Choroid plexus epithelial cell (primary cell): Measurements from ENCODE around the gene XXYLT1.

Experiments used
- DNase-seq: peaks from one replicate; pipeline ENCODE4 v3.0.0-alpha.2; 2010; ENCODE audit warnings: low read depth
- H3K4me3 ChIP-seq: 2 replicates; pipeline ENCODE4 v1.5.1; 2011; ENCODE audit warnings: low read depth, mild to moderate bottlenecking, control low read depth, low read length, moderate library complexity
- CTCF ChIP-seq: conservative IDR thresholded peaks from 2 replicates; pipeline ENCODE4 v1.5.1; 2011; ENCODE audit warnings: low read depth, mild to moderate bottlenecking, control low read depth, inconsistent platforms, low read length, moderate library complexity

Gene XXYLT1

GRCh38 chr3:195185583-195185982, 85.4 kb downstream of the XXYLT1 start:
- DNase-seq = no peak
- TF ChIP-seq CTCF = no peak
- no peak overlapping the region for H3K4me3 ChIP-seq

DNA sequence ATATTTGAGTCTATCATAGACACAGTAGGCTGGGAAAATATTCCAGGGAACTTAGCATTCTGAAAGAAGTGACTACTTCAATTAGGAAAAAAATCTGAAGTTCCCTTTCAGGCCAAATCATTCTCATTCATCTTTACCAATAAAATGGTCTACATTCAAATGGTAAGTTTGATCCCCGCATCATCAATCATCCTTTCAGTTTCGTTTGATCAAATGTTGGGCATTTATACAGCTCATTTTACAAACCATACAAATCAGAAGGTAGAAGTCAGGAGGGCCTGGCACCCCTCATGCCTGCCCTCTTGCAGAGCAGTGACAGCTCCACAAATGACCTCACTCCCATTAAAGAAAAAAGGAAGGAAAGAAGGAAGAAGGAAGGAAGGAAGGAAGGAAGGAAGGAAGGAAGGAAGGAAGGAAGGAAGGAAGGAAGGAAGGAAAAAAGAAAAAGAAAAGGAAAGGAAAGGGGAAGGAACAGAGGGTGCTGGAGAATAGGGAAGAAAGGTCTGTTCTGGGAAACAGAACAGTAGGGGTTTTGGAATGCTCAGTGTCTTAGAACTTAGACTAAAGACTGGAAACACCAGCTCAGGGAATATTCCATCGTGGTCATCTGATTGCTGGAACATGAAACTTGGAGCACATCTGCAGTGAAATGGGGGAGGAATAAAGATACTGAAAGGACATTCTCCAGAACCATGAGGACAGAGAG, 86.1 kb downstream of the XXYLT1 start:
- no peak overlapping the region for H3K4me3 ChIP-seq
- TF ChIP-seq CTCF = no peak
- DNase-seq = peak; percentile 58

DNA sequence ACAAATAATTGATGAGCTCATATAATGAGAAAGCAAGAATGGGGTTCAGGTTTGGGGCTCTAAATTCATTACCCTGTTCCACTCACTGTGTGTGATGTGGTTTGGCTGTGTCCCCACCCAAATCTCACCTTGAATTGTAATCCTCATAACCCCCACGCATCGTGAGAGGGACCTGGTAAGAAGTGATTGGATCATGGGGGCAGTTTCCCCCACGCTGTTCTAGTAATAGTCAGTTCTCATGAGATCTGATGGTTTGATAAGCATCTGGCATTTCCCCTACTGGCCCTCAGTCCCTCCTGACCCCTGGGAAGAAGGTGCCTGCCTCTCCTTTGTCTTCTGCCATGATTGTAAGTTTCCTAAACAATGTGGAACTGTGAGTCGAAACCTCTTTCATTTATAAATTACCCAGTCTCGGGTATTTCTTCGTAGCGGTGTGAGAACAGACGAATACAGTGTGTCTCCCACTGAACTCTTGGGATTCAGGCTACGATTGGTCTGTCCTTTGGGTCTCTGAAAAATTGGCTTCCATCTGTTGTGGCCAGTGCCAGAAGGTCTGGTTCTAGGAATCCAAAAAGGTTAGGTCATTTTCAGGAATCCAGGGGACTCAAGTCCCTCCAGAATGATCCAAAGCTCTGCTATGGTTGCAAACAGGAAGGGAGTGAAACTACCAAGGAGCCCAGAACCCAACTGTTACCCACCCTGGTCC, 87.7 kb downstream of the XXYLT1 start:
- DNase-seq = no peak
- no peak overlapping the region for H3K4me3 ChIP-seq
- no peak for TF ChIP-seq CTCF

GRCh38 chr3:195182470-195182795, 88.5 kb downstream of the XXYLT1 start:
- H3K4me3 ChIP-seq = no peak overlapping the region
- no peak for TF ChIP-seq CTCF
- DNase-seq = peak; percentile 87

DNA sequence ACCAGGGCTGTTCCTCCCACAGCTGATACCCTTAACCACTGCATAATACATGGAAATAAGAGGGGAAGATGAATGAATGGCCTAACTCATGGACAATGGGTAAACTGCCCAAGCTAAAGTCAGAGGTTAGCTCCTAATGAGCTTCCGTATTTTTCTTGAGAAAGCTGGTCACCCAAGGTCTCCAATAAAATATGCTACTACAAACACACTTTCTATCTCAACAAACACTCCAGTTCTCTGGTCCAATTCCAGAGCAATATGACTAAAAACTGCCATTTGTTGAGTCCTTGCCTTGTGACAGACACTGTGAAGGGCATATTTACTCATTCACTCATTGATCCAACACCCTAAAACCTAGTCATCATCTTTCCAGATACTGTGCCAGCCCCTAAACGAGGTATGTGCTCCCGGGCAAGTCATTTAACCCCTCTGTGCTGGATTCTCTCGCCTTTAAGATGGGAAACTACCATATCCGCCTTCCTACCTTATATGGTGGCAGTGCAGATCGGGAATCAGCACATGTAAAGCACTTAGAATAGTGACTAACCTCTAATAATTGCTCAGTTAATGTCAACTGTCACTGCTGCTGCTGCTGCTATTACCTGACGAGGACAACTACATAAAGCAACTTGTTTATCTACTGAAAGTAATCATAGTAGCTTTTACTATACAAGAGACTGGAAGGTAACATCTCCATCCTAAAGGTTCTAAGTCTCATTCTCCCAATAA, 89.1 kb downstream of the XXYLT1 start:
- H3K4me3 ChIP-seq = no peak overlapping the region
- DNase-seq = no peak
- TF ChIP-seq CTCF = no peak

DNA sequence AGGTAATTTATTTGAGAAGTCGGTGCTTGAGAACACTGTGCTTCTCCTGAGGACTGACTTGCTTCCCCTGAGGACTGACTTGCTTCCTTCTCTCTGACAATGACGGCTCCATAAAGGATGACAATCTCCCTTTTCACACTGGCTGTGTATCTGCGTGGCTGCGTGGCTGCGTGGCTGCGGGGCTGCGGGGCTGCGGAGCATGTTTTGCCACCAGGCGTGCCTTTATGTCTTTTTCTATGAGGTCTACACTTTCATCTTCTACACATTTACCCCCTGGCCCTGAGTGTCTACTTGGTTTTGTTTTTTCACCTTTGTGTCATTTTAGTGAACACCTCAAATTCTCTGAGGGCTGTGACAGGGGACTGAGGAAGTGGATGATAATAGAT, 89.9 kb downstream of the XXYLT1 start:
- no peak overlapping the region for H3K4me3 ChIP-seq
- no peak for TF ChIP-seq CTCF

More for the DNA sequence above, 89.9 kb downstream of the XXYLT1 start:
- DNase-seq = no peak
